ENCODE measurements around the gene CAMK2G.
A peak's percentile ranks its signal among the peaks of the same experiment; 100 is the strongest.

The CAMK2G gene

GRCh38 chr10:73799899-73800559 is 74.3 kb downstream of the CAMK2G start:
- TF ChIP-seq PPARA (CRISPR knock-in tag; IDR thresholded peaks at IDR 0.05; ENCODE audit: borderline replicate concordance) (no peak), POU6F1 (CRISPR knock-in tag; IDR thresholded peaks at IDR 0.05; ENCODE audit: borderline replicate concordance, low read depth) (no peak), ZNF8 (CRISPR knock-in tag; IDR thresholded peaks at IDR 0.05) (no peak), ZNF70 (CRISPR knock-in tag; IDR thresholded peaks at IDR 0.05) (no peak), GLIS3 (CRISPR knock-in tag; IDR thresholded peaks at IDR 0.05) (no peak), SNAI2 (CRISPR knock-in tag; IDR thresholded peaks at IDR 0.05) (no peak), TOX (CRISPR knock-in tag; IDR thresholded peaks at IDR 0.05; ENCODE audit: borderline replicate concordance) (no peak), ZC3H10 (CRISPR knock-in tag; IDR thresholded peaks at IDR 0.05) (no peak), CSDC2 (CRISPR knock-in tag; IDR thresholded peaks at IDR 0.05) (no peak), ISL1 (CRISPR knock-in tag; IDR thresholded peaks at IDR 0.05) (no peak), TCF4 (CRISPR knock-in tag; IDR thresholded peaks at IDR 0.05; ENCODE audit: borderline replicate concordance) (no peak), BACH2 (CRISPR knock-in tag; IDR thresholded peaks at IDR 0.05; ENCODE audit: borderline replicate concordance) (no peak), ARNTL (CRISPR knock-in tag; IDR thresholded peaks at IDR 0.05; ENCODE audit: borderline replicate concordance, low read depth) (no peak)
- TF ChIP-seq, protein P1, sequence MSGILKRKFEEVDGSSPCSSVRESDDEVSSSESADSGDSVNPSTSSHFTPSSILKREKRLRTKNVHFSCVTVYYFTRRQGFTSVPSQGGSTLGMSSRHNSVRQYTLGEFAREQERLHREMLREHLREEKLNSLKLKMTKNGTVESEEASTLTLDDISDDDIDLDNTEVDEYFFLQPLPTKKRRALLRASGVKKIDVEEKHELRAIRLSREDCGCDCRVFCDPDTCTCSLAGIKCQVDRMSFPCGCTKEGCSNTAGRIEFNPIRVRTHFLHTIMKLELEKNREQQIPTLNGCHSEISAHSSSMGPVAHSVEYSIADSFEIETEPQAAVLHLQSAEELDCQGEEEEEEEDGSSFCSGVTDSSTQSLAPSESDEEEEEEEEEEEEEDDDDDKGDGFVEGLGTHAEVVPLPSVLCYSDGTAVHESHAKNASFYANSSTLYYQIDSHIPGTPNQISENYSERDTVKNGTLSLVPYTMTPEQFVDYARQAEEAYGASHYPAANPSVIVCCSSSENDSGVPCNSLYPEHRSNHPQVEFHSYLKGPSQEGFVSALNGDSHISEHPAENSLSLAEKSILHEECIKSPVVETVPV (CRISPR knock-in tag; IDR thresholded peaks at IDR 0.05) = no peak
- TF ChIP-seq, protein P2, sequence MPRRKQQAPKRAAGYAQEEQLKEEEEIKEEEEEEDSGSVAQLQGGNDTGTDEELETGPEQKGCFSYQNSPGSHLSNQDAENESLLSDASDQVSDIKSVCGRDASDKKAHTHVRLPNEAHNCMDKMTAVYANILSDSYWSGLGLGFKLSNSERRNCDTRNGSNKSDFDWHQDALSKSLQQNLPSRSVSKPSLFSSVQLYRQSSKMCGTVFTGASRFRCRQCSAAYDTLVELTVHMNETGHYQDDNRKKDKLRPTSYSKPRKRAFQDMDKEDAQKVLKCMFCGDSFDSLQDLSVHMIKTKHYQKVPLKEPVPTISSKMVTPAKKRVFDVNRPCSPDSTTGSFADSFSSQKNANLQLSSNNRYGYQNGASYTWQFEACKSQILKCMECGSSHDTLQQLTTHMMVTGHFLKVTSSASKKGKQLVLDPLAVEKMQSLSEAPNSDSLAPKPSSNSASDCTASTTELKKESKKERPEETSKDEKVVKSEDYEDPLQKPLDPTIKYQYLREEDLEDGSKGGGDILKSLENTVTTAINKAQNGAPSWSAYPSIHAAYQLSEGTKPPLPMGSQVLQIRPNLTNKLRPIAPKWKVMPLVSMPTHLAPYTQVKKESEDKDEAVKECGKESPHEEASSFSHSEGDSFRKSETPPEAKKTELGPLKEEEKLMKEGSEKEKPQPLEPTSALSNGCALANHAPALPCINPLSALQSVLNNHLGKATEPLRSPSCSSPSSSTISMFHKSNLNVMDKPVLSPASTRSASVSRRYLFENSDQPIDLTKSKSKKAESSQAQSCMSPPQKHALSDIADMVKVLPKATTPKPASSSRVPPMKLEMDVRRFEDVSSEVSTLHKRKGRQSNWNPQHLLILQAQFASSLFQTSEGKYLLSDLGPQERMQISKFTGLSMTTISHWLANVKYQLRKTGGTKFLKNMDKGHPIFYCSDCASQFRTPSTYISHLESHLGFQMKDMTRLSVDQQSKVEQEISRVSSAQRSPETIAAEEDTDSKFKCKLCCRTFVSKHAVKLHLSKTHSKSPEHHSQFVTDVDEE (CRISPR knock-in tag; IDR thresholded peaks at IDR 0.05) = no peak
- TF ChIP-seq, protein P3, sequence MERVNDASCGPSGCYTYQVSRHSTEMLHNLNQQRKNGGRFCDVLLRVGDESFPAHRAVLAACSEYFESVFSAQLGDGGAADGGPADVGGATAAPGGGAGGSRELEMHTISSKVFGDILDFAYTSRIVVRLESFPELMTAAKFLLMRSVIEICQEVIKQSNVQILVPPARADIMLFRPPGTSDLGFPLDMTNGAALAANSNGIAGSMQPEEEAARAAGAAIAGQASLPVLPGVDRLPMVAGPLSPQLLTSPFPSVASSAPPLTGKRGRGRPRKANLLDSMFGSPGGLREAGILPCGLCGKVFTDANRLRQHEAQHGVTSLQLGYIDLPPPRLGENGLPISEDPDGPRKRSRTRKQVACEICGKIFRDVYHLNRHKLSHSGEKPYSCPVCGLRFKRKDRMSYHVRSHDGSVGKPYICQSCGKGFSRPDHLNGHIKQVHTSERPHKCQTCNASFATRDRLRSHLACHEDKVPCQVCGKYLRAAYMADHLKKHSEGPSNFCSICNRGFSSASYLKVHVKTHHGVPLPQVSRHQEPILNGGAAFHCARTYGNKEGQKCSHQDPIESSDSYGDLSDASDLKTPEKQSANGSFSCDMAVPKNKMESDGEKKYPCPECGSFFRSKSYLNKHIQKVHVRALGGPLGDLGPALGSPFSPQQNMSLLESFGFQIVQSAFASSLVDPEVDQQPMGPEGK (CRISPR knock-in tag; IDR thresholded peaks at IDR 0.05; ENCODE audit: borderline replicate concordance) = no peak
- ATAC-seq = peak; percentile 4; the same call in 2 of the 3 replicates

- no peak for TF ChIP-seq SNAI2 (CRISPR knock-in tag; IDR thresholded peaks at IDR 0.05)
- TF ChIP-seq ISL1 (CRISPR knock-in tag; IDR thresholded peaks at IDR 0.05) = no peak
- TF ChIP-seq ARNTL (CRISPR knock-in tag; IDR thresholded peaks at IDR 0.05; ENCODE audit: borderline replicate concordance, low read depth) = no peak
- TF ChIP-seq PPARA (CRISPR knock-in tag; IDR thresholded peaks at IDR 0.05; ENCODE audit: borderline replicate concordance) = no peak
- no peak for TF ChIP-seq ZFP3 (CRISPR knock-in tag; IDR thresholded peaks at IDR 0.05)
- TF ChIP-seq ZFP30 (CRISPR knock-in tag; IDR thresholded peaks at IDR 0.05) = no peak
- no peak for TF ChIP-seq CREB5 (CRISPR knock-in tag; IDR thresholded peaks at IDR 0.05; ENCODE audit: low read depth)
- no peak for TF ChIP-seq ZC3H10 (CRISPR knock-in tag; IDR thresholded peaks at IDR 0.05)
- peak; percentile 9 for ATAC-seq
Observed at GRCh38 chr10:73798927-73799560, 75.3 kb downstream of the CAMK2G start.

DNA sequence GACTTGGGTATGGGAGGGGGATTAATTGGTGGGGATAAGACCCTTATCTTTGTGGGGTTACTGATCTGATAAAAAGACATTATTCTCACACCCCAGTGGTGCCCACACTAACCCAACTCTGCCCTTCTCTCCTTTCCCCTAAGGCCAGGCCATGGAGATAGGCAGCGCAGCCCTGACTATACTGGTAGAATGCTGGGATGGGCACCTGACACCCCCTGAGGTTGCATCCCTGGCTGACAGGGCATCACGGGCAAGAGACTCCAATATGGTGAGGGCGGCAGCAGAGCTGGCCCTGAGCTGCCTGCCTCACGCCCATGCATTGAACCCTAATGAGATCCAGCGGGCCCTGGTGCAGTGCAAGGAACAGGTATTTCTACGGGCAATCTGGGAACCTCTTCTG is 76.3 kb downstream of the CAMK2G start:
- no peak for ATAC-seq
- TF ChIP-seq ZNF70 (CRISPR knock-in tag; IDR thresholded peaks at IDR 0.05) = no peak
- TF ChIP-seq ZFP30 (CRISPR knock-in tag; IDR thresholded peaks at IDR 0.05) = no peak
- TF ChIP-seq, protein P3 (CRISPR knock-in tag; IDR thresholded peaks at IDR 0.05; ENCODE audit: borderline replicate concordance) = no peak
- TF ChIP-seq POU6F1 (CRISPR knock-in tag; IDR thresholded peaks at IDR 0.05; ENCODE audit: borderline replicate concordance, low read depth) = no peak
- no peak for TF ChIP-seq BACH2 (CRISPR knock-in tag; IDR thresholded peaks at IDR 0.05; ENCODE audit: borderline replicate concordance)
- TF ChIP-seq, protein P1 (CRISPR knock-in tag; IDR thresholded peaks at IDR 0.05) = no peak
- no peak for TF ChIP-seq TCF4 (CRISPR knock-in tag; IDR thresholded peaks at IDR 0.05; ENCODE audit: borderline replicate concordance)
